GM19395 (cell line): Measurements from ENCODE around the gene ITGA2.
A peak's percentile ranks its signal among the peaks of the same experiment; 100 is the strongest.
"Not testable (repeated sequence)": the region's sequence is repeated elsewhere in the genome, so short reads cannot be mapped to it uniquely, and the experiment has no call there.

Experiments used
- ATAC-seq: cut with Tn5 transposase; IDR thresholded peaks from one replicate; pipeline ENCODE4 v1.9.1; 2021; ENCODE audit warnings: mild to moderate bottlenecking, moderate library complexity; ENCODE audit not compliant: unreplicated experiment

Gene ITGA2

DNA sequence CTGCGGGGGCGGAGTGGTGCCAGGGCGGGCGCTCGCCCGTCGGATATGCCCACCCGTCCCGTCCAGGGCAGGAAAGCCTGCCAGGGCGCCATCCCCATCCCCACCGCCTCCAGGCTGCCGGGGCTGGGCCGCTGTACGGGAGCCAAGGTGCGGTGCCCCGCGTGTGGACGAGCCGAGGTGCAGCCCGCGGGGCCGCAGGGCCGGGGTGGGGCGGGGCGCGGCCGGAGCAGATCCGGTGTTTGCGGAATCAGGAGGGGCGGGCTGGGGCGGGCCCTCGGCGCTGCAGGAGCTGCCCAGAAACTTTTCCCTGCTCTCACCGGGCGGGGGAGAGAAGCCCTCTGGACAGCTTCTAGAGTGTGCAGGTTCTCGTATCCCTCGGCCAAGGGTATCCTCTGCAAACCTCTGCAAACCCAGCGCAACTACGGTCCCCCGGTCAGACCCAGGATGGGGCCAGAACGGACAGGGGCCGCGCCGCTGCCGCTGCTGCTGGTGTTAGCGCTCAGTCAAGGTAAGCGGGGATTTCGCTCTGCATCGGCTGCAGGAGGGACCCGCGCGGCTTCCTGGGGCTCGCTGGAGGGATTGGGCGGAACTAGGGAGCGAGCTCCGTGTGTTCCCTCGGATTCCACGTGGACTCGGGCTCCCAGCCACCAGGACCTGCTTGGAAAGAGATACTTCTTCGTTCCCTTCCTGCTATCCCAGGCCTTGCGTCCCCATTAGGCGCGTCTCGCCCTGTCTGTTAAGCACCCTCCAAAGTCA is at the start of gene ITGA2:
Gene ITGA2 (plus strand): TSS at position 328 of the 756 bp plus-strand sequence. CDS start 117 bp downstream, at position 445.
- peak; percentile 73 for ATAC-seq

DNA sequence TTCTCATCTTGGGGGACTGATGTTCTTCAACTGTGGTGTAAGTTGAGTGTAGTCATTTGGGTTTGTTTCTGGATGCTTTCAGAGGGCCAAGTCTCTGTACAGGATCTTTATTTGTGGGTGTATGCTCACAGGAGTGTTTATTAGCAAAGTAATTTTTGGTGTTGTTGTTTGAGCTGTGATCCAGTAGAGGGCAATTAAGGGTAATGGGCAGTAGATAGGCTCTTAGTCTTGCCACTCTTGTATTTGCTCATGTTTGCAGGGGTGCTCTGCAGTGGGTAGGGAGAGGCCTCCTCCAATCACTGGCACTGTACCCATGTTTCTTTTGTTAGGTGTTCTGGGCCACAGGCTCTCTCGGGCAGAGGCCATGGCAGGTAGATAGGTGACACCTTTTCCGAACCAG is 45.9 kb upstream of the ITGA2 start:
- no peak for ATAC-seq

DNA sequence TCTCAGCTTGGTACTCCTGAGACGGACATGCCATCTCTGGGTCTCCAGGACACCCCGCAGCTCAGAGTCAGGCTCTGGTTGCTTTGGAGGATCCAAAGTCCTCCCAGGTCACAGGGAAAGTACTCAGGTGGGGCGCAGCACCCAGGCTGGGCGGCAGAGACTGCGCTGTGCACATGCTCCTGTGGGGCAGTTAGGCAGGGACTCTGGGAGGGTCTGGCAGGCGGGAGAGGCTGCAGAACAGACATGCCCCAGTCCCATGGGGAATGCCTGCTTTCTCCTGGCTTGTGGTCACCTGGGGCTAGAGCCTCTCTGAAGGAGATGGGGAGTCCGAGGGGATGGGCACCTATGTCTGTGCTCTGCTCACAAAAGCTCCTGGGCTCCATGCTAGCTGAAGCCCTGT is 45.3 kb upstream of the ITGA2 start:
- no peak for ATAC-seq

DNA sequence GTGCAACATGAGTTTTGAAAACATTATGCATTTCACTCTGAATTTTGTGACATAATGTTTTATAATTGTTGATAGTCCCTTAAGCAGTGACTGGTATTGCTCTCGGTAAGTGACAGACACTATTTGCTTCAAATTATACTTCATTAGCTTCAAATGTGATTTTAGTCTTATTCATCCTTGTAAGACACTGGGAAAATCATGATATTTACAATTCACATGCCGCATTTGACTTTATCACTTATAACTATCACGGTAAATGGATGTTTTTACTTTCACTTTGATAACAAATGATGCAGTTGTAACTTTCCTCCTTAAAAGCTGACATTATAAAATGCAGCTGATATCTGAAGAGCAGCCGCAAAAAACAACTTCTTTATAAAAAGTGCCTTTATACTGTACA is 44.1 kb upstream of the ITGA2 start:
- no peak for ATAC-seq

DNA sequence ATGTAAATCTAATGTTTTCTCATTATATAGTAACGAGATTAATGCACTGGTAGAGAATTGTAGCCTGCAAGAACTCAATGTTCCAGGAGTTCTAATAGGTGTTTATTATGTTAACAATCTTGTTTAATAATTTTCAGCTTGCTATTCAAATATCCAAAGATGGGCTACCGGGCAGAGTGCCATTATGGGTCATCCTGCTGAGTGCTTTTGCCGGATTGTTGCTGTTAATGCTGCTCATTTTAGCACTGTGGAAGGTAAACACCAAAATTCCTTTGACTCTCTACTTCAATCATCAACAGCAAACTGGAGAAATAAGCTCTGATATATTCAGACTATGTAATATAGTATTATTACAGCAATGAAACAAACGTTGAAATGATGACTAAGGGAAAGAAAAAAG is 41.9 kb upstream of the ITGA2 start:
- ATAC-seq: no peak

DNA sequence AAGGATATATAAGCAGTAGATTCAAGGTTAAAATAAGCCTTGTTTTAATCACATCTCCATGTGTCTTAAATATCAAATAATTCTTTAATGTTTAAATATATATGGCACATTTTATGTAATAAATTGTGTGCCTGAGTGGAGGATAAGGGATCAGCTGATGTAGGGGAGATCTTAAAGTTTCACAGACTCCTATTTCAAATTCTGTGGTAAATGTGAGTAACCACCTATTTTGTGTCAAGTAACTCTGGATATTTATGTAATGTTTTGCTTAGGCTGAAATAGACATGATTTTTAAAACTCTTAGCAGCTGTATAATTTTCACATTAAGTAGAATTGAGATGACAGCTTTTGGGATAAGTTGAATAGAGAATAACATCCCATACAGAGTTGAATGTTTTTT is 41.3 kb upstream of the ITGA2 start:
- no peak for ATAC-seq

DNA sequence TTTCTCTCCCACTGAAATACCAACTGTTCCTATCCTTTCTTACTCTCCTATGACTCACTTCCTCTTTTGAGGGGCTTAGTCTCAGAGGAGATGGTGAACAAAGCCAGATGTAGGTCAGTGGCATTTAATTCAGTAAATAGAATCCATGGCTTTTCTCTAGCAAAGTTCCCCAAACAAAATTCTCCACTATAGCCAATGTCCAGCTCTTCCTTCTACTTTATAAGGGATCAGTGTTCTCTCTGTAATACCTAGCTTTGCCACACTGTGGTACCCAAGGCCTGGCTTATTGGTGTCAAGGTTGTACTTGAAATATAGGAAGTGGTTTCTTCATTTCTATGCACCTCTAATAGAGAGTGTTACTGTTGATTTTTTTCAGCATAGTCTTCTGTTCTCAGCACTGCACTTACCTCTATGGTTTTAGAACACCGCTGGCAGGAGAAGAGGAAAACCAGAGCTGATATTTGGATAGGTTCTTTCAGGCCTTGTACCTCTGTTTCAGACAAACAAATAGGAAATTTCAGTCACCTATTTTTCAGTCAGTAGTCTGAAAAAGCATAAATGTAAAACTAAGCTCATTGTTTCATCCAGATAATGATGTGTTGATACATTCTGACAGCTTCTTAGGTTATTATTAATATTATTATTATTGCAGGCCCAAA is 40.6 kb upstream of the ITGA2 start:
- ATAC-seq: peak; percentile 100

DNA sequence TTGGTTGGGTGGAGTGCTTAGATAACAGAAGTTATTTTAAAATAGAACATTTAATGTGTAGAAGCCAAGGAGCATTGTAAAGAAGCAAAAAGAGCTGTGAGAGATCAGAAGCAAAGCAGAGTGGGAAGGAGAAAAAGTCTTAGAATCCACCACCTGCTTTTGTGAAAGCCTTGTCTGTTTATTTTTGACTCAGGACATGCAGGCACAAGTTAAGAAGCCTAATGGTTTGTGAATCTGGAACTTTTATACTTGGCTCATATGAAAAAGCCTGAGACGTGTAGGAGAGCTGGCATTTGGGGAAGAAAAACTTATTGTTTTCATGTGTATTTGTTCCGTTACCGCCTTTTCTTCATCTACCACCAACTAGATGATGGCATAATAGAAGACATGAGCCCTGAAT is 38.5 kb upstream of the ITGA2 start:
- no peak for ATAC-seq

DNA sequence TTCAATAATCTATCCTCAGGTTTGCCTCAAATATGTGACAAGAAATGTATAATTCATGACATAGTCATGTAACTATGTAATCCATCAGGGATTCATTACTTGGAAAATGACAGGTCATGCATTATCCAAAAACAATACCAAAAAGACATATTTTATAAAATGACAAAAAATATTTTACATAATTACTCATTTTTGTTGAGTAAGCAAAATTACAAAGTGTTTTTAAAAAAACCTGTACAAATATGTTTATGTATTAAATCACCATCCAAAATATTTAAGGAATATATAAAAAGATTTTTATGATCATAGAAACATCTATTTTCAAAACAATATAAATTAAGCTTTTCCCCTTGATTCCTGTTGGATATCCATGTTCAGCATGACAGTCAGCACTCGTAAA is 36.7 kb upstream of the ITGA2 start:
- no peak for ATAC-seq

DNA sequence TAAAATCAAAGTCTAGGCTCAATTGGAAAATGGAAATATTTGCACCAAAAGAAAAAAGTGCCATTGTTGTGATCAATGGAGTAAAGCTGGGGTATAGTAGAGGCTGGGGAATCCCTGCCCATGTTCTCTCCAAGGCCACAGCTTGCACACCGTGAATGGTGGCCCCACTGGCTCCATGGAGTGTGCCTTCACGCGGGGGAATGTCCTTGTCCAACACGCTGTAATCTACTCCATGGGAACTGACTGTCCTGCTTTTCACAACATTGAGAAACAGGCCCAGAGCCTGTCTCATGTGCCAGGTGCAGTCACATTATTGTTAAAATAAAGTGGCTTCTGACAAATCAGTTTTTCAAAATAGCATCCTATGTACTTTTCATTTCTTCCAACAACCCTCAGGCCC is 33.1 kb upstream of the ITGA2 start:
- no peak for ATAC-seq

DNA sequence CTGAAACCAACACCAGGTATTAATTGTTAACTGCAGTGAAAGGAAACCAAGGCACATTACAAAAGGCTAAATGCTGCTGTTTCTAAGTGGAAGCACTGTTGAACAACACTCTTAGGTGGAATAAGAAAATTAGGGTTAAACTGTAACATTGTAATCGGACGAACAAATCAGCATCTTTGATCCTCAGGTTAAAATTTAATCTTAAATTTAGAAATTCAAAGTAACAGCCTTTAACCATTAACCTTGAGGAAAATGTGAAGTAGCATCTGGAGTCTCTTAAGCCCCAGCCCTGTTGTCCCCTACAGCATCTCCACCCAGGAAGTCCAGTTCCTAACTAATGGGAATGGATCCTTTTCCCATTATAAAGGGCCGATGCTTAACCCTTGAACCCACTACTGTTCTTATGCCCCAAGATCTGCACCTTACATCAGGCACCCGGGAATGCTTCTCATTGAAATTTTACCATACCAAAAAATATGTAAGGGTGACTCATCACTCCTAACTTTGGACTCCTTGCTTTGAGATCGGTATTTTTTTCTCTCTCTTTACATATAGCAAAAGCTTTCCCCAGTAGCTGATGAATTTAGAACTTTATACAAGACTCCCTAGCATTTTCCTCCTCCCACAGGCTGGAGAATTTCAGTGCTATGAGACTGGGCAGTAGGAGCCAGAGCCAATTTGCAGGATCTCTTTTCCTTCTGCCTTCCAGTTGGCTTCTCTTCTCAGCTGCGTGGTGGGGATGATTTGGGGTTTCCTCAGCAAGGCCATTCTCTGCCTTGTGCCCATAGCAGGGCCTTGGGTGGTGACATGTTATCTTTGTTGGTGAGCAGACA is 32.0 kb upstream of the ITGA2 start:
- ATAC-seq: peak; percentile 88

DNA sequence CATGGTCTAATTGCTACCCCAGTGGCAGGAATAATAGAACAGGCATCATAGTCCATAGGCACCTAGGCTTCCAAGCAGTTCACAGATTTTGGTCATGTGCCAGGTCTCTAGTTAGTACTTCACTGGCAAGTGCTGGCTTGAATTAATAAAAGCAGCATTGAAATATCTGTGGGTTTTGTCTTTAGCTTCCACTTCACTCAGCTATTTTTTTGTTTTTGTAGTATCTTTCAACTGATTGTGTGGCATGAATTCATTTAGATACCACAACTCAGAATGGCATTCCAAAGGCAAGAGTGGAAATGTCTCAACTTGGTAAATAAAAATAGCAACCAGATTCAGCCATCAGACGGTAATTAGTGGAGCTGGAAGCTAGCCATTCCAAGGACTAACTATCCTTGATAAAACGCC is 27.9 kb upstream of the ITGA2 start:
- no peak for ATAC-seq

DNA sequence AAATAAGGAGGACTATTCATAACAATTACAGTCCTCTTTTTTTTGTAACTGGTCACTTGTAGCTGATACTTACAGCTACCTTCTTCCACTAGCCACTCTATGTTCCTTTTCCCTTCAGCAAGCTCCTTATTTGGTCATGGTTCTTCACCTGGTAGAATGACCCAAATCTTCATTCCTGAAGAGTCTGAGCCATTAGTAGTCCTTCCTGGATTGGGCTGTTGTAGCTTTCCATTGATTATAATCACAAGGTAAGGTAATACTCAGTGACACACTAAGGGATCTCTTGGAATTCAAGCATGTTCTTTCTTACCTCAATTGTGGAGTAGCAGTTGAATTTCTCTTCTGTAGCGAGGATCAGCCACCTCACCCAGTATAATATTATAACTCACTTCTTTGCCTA is 25.5 kb upstream of the ITGA2 start:
- no peak for ATAC-seq

DNA sequence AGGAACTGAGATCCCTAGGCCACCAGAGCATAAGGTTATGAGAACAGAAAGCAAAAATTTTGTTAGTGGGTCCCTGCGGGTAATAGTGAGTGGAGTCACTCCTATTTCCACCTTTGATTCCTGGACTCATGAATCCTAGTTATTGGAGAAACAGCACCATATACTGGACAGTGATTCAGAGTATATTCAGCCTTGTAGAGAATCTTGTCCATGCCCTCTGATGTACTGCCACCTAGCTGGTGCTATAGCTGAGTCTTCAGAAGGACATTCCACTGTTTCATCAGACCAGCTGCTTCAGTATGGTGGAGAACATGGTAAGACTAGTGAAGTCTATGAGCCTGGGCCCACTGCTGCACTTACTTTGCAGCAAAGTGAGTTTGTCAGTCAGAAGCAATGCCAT is 25.0 kb upstream of the ITGA2 start:
- no peak for ATAC-seq

DNA sequence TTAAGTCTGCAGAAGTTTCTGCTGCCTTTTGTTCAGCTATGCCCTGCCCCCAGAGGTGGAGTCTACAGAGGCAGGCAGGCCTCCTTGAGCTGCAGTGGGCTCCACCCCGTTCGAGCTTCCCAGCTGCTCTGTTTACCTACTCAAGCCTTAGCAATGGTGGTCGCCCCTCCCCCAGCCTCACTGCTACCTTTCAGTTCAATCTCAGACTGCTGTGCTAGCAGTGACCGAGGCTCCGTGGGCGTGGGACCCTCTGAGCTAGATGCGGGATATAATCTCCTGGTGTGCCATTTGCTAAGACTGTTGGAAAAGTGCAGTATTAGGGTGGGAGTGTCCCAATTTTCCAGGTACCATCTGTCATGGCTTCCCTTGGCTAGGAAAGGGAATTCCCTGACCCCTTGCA is 13.0 kb upstream of the ITGA2 start:
- not testable (repeated sequence) for ATAC-seq

DNA sequence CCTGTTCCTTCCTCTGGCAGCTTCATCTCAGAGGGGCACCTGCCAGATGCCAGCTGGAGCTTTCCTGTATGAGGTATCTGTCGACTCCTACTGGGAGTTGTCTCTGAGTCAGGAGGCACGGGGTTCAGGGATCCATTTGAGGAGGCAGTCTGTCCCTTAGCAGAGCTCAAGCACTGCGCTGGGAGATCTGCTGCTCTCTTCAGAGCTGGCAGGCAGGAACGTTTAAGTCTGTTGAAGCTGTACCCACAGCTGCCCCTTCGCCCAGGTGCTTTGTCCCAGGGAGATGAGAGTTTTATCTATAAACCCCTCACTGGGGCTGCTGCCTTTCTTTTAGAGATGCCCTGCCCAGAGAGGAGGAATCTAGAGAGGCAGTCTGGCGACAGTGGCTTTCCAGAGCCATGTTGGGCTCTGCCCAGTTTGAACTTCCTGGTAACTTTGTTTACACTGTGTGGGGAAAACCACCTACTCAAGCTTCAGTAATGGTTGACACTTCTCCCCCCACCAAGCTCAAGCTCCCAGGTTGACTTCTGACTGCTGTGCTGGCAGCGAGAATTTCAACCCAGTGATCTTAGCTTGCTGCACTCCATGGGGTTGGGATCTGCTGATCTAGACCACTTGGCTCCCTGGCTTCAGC is 11.8 kb upstream of the ITGA2 start:
- no peak for ATAC-seq

DNA sequence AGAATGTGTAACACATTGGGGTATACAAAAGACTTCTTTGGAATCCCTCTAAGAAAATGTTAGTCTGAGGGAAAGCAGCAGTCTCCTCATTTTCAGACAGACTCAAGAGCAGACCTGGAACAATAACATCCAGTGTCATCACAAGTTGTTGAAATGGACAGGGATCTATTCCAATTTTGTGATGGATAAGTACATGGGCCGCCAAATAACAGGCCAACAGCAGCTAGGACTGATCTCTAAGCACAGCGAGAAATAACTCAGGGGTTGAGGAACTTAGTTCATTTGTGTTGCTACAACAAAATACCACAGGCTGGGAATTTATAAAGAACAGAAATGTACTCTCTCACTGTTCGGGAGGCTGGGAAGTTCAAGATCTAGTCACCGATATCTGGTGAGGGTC is 7.6 kb upstream of the ITGA2 start:
- ATAC-seq: no peak

DNA sequence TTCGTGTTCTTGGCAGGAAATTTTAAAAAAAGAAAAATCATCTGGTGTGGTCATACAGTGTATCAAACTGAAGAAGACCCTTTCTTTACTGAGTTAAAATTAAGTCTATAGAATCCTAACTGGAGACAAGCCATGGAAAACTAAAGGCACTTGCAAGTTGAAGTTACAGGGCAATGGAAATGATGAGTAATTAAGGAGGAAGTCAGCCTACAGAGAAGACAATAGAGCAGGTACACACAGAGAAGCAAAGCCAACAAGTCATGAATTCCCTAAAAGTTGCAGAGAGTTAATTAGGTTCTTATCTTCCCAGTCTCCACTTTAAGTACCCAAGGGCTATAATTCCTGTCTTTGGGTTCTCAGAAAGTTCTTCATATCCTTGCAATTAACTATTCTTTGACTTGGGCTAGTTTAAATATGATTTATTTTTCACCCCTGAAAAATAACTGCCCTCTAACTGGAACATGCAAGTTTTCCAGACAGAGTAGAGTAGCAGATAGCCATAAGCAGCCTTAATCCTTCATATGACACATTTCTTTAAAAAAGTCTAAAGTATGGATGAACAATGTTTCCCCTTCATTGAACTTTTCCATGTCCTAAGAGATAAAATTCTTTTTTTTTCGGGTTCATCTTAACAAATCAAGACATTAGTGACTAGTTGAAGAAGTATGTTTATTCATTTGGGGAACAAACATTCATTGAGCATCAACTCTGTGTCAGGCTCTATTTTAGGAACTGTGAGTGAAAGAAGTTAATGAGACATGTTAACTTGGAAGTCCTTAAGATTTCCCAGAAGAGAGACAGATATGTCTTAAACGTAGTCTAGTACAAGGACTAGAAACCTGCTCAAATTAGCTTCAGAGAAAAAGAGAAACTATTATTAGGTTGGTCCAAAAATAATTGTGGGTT is 5.2 kb upstream of the ITGA2 start:
- no peak for ATAC-seq

DNA sequence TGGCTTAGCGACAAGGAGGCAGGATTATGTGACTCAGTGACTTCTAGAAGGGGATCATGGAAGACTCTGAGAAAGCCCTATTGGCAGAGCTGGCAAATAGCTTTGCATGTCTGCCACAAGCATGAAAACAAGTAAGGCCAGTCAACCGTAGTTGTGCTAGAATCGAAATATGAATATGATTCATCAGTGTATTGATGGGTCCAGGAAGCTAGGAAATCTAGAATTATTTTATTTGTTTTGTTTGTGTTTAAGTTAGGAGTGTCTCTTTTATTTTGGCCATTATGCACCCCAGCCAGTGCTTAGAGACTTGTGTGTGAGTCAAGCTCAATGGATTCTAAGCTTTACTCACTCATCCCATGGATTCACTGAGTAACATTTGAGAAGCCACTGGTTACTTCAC is 3.8 kb upstream of the ITGA2 start:
- no peak for ATAC-seq

DNA sequence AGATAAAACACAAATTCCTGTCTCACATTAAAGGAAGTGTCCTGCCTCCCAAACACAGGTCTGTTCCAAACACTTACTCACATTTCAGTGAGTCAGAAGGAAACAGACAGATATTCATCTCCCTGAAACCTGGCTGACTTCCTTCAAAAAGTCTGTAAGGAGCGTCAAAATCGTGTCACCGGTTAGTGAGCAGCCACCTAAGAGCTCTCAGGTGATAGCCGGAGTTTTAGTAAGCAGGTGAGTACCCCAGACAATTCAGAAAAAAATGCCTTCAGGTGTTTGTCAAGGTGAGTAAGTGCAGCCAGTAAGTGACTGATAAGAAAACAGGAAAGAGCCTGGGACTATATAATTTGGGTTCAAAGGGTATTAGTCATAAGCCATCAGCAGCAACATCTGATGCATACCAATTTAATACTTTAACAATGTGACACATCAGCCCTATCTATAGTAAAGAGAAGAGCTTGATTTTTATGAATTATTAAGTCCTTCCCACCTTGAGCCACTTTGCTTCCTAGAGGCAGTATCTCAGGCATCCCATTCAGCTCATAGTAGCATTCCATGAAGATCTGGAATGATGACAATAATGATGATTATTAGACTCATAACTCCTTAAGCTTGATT is 1.3 kb upstream of the ITGA2 start:
- no peak for ATAC-seq
